CD4-positive, alpha-beta T cell treated with Interleukin-15 for 4 hours (primary cell): ENCODE data around the gene QRICH2.
"Not testable (repeated sequence)": the region's sequence is repeated elsewhere in the genome, so short reads cannot be mapped to it uniquely, and the experiment has no call there.

Experiments used
- DNase-seq: peaks from one replicate; pipeline ENCODE4 v3.0.0-alpha.2; 2020; ENCODE audit warnings: low spot score

Gene QRICH2

DNA sequence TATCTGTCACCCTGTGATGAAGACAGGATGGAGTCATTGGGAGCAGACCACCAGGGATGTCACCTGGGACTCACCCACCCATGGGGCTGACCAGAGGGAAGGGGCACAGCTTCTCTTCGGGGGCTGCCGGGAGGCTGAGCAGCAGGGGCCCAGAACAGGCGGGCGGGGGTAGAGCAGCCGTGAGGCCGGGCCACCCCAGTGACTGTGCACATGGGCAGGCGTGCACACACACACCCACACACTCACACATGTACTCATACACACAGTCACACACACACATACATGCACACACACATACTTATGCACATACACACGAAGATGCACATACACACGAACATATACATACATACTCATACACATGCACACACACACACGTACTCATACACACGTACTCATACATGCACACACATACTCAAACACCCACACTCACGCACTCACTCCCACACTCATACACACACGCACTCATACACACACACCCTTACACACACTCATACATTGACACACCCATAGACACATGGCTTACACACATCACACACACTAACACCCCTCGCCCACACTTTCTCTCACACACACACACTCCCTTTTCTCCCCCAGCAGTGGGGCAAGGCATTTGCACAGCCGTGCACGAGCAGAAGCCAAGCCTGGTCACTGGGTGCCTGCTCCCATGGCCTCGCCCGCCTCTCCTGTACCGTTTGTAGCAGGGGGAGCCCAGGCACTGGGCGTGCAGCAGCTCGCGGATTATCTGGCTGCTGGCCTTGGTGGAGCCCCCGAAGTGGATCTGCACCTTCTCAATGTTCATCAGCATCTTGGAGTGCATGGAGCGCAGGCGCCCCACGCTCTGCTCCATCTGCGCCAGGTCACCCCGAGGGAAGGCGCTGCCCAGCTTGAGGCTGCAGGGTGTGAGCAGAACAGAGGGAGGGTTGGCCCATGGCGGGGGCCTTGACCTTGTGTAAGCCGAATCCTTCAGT is 30.5 kb downstream of the QRICH2 start:
- no peak for DNase-seq

DNA sequence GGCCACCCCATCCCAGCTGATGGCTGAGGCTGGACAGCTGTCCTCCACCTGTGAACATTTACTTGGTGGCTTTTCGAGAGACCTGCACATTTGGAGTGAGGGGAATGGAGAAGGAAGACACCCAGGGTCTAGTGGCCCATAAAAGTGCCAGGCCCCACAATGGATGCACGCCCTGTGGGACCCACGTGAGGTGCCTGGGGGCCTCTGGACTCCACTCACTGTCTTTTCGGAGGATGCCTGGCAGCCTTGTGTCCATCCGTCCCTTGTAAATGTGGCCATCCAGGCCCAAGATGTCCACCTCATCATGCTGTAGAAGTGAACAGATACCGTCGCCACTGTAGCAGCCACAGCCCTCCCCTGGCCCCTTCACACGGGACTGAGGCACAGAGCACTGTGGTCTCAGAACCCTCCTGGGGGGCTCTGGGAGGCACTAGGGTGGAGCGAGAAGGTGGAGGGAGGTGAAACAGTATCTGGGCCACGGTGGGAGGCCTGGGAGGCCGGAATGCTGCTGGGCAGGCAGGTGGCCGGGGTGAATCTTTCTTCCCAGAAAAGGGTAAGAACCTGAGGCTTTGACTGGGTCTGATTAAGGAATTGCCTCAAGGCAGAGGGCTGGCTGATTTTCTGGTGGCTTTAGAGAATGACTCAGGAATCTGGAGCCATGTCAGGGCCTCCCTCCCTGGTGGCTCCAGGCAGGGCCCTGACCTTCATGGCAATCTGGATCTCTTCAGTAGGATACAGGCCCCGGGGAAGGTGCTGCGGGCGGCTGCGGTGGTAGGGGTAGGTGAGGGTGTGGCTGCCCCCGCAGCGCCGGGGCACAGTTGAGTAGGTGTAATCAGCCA is 31.4 kb downstream of the QRICH2 start:
- no peak for DNase-seq

DNA sequence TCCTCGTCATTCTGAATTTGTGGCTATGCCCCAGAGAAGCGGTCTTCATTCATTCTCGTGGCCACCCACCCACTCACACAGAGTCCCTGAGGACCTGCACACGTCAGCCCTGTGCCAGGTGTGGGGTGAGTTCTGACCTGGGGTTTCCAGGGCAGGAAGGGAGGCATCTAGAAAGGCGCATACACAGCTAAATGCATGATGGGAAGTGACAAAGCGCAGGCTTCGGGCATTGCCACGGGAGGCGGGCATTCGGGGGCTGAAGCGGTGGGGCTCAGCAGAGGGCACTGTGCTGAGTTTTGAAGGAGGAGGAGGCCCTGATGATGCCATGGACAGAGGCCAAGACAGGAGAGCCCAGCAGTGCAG is 32.0 kb downstream of the QRICH2 start:
- DNase-seq: no peak

DNA sequence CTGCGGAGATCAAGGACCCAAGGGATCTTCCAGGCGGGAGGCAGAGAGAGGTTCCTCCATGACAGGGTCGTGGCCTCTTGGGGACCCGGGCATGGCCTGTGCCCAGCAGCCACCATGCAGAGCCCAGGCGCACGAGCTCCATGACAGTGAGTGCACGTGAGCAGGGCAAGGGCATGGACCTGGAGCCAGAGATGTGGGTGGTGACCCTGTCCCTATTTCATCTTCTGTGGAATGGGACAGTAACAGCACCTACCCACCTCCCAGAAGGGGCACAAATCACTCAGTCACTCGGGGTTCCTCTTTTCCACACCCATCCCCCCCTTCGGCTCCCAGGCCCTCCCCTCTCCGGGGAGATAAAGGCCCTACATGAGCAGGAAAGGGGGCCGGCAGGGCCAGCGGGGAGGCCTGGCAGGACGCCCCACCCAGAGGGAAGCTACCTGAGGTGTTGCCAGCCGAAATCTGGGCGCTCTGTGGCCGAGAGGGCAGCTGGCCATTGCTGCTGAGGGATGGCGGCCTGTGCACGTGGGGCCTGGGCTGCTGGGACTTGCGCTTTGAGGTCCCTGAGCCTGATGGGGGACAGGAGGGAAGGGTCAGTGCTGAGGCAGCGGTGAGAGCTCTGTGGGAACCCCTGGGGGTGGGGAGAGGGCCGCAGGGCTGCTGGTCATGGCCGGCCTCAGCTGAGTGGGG is 32.6 kb downstream of the QRICH2 start:
- DNase-seq: no peak

DNA sequence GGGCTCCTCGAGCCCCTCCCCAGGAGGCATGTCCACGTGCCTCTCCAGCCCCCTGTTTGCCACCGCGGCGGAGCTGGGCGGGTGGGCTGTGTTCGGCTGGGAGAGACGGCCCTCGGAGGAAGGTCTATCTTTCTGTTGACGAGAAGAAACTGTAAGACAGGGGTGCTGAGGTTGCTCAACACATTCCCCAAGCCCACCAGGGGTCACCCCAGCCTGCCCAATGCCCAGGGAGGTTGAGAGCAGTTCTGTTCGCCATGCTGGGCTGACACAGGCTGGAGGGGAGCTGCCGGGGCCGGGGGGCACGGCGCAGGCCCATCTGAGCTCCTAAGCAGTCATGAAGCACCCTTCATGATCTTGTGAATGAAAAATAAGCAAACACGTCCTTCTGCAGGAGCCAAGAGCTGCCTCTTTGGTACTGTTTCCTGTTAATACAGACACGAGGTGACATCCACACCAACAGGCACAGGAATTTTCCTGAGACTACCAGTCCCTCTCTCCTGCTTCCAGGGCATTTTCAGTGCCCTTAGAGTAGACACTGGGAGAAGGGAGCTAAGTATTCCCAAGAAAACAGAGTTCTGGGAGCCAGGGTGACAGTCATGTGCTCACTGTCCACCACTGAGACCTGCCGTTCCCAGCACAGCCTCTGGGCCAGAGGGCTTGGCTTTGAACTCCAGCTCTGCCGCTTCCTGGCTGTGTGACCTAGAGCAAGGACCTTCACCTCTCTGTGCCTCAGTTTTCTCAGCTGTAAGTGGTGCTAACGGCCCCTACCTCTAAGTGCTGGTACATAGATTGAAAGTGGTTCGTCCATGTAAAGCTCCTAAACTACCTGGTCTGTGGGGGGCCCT is 33.7 kb downstream of the QRICH2 start:
- no peak for DNase-seq

DNA sequence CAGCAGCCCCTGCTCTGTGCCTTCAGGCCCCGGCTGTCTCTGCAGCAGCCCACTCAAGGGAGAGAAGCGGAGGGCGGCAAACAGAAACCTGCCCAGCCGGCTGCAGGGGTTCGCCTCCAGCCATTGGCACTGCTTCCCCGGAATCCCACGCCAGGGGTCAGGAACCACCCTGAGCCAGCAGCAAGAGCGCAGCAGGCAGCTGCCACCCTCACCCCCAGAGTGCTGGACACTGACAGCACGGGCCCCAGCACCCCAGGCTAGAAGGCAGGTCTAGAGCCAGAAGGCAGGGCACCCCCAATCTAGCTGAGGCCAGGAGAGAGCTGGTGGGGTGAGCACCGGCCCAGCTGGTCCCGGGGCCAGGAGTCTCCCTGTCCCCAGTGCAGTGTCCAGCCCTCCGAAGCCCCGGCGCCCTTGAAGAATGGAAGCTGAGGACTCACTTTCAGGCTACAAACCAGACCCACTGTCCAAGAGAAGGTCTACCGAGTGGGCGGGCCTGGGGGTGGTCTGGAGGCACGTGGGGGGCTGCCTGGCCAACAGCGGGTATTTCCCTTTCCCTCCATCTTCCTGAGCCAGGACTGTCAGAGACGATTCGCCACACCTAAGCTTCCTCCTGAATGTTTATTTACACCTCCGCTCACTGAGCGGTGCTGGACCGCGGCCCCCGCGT is 34.5 kb downstream of the QRICH2 start:
- DNase-seq: no peak

DNA sequence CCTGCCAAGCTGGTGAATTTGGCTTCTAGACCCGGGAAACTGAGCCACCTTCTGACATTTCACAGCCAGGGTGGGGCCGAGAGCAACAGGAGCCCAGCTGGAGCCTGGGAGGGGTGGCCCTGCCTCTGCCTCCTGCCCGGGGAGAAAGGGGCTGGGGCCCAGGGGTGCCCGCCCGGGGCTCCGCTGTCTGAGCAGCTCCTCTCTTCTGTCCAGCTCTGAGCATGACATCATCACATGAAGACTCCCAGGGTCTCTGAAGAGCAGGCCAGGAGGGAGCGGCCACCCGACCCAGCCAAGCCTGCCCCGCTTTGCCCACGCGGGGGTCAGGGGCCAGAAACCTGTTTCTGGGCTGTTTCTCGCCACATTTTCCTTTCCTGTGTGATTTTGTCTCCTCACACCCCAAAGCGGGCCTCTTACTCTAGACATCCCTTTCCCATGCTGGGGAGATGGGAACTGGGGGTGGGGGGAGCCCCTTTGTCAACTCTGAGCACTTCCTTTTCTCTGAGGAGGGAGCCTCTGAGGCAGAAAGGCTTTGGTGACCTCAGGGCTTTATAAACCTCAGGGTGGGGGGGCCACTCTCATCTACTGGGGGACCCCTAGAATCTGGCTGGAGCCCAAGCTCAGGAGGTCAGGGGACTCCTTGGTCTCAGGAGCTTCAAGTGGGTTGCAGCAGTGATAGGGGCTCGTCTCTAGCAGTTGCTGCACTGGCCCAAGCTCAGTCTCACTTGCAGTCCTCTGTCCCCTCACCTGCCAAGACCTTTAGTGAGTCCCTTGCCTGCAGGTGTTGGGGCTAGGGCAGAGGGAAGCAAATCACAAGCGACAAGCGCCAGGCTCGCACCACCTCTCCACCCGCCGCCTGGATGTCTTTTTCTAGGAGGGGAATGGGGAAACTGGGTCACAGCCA is 35.3 kb downstream of the QRICH2 start:
- DNase-seq: no peak

DNA sequence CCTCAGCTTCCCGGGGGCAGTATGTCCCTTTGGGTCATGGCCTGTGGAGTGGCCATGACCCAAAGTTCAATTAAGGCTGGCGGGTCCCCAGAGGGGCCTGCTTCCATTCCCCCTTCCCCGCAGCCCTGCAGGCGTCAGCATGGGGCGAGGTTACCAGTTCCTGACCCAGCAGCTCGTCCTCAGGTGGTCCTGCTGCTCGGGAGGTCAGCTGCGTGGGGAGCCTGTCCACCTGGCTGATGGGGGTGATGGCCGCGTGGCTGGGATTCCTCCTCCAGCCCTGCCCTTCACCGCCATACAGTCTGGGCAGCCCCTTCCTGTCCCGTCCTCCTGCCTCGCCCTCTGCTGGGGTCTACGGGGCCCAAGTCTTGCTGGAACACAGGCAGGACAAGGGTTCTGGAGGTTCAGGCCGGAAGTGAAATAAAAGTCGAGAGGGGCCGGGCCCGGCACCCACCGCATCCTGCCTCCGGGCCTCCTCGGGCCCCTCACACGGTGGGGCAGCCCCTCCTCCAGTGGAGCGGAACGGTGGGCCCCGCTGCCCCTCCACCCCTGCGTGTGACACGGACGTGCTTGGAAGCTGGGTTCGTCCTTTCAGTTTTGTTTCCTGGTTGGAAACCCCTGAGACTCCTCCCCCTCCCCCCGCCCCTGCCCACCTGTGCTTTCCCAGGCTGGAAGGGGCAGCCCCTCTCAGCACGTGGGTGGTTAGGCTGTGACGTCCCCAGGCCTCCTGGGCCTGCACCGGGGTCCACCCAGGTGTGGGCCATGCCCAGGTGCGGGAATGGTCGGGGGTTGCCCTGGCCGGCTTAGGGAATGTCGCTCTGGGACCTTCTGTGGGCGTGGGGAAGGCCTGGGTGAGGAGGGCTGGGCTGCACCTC is 36.2 kb downstream of the QRICH2 start:
- peak; percentile 46 for DNase-seq

DNA sequence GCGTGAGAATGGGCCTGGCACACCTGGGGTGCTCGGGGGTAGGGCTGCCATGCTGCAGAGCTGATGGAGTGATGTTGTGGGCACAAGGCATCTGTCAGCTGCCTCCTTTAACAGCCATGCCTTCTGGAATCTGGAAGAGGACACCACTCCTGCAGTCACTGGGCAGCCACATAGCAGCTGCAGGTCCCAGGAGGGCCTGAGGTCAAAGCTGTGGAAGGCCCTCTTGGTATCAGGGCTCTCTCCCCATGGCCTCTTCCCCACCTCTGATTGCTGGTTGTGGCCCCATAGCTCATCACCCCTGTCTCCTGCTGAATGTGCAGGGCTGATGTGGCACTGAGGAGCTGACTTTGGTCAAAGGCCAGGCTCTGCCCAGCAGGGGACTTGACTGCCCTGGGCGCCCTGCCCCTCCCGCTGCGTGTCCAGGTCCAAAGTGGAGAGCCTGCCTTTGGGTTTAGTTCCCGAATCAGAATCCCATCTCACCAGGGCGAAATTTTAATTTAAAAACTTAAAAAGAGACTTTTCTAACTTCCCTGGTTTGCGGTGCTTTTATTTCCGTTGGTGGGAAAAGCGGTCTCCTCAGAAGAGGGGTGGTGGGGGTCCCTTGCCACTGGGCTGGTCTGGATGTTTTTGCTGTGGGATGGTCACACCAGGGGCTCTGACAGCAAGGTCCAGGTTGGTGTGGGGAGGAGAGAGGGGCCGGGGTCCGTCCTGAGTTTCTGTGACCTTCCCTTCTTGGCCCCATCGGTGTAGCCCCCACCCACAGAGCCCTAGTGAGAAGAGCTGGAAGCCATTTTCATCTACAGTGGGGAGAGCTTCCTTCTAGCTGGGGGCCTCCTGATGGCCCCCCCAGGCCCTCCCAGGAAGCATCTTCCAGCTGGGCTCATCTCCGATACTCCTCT is 37.1 kb downstream of the QRICH2 start:
- DNase-seq: no peak

DNA sequence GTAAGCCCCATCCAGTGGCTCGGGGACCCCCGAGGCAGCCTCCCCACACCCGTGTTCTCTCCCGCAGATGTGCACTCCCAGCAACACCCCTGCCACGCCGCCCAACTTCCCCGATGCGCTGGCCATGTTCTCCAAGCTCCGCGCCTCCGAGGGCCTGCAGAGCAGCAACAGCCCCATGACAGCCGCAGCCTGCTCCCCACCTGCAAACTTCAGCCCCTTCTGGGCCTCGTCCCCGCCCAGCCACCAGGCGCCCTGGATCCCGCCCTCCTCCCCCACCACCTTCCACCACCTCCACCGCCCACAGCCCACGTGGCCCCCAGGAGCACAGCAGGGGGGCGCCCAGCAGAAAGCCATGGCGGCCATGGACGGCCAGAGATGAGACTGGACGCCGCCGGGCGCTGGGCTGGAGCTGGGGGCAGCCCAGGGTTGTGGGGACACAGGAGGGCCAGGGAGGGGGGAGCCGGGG is 37.9 kb downstream of the QRICH2 start:
- DNase-seq: no peak

DNA sequence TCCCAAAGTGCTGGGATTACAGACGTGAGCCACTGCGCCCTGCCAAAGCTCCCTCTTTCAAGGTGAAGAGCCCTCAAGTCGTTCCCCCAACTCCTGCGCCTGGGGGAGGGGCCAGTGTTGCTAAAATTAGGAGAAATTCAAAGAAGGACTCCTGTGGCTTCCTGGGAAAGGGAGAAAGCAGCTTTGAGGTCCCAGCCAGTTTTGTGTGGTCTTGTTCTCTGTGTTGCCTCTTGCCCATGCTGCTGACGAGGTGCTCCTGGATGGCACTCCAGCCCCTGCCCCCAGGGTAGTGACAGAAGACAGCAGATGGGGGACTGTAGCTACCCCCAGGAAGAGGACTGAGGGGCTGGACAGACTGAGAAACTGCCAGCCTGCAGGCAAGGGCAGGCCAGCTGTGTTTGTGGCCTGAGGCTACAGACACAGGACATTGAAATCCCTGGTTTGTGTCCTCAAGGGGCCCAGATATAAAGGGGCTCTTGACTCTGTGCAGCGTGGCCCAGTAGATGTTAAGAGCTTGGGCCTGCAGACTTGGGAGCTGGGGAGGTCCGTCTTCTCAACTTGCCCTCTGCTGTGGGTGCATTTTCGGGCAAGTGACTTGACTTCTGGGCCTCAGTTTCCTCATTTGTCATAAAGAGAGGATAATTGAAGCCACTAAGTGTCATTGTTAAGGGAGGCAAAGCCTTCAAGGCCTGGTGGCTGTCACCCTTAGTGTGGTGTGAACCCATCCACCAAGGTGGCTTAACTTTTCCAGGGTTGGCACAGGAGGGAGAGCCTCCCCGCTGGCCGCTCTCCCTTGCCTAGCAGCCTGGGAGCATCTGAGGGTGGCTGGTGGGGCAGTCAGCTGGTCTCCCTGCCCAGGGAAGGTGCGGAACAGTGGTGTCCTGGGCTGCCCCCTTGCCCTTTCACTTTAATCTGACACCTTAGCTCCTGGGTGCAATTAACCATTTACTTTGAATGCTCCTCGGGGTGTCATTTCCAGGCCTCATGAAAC is 38.8 kb downstream of the QRICH2 start:
- DNase-seq: no peak

DNA sequence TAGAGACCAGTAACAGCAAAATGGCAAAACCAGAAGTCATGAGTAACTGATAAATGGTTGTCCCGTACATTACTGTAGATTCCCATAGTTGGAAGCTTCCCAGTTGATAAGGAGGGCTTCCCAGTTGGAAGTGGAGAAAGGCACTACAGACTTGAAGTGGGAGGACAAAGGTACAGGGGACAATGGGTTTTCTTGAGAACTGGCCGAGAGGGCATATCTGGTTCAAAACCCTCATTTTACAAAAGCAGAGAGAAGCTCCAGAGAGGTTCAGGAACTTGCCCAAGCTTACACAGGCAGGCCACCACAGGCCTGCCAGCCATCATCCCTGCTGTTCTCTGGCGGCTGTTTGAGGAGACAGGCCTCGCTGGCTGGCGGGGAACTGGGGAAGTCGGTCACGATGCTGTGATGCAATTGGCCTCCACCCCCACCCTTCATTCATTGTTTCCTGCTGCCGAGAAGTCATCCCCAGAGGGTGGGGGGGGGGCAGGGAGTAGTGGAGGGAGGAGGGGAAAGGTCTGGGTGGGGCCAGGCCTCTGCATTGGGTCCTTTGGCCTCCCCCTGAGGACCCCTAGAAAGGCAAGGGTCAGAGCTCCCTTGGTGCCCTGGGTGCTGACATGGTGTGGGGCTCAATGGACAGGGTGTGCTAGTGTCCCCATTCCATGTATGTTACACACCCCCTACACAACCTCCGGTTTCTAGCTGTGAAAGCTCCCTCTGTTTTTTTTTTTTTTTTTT is 39.9 kb downstream of the QRICH2 start:
- peak; percentile 62 for DNase-seq

DNA sequence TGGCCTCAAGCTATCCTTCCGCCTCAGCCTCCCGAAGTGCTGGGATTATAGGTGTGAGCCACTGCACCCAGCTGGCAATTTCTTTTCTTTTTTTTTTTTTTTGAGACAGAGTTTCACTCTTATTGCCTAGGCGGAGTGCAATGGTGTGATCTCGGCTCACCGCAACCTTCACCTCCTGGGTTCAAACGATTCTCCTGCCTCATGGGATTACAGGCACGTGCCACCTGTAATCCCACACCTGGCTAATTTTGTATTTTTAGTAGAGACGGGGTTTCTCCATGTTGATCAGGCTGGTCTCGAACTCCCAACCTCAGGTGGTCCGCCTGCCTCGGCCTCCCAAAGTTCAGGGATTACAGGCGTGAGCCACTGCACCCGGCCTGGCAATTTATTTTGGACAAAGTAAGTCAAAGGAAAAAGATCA is 40.5 kb downstream of the QRICH2 start:
- not testable (repeated sequence) for DNase-seq

DNA sequence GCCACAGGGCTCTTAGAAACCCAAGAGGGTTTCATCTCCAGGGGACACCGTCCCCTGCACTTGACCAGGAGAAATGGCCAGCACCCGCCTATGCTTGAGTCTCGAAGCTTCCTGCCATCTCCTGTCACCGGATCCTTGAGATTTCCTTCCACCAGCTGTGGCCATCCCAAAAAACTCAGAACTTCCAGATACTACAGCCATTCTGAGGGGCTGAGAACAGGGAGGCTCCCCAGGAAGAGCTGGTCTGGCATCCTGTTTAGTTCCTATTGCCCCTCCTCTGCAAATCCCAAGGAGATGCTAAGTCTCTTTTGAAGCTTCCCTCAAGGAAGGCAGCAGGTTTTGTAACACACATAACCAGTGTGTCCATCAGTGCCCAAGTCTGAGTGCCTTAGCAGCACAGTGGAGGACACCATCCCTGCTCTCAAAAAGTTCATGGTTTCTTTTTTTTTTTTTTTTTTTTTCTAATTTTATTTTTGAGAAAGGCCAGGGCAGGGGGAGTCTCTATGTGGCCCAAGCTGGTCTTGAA is 41.0 kb downstream of the QRICH2 start:
- no peak for DNase-seq

DNA sequence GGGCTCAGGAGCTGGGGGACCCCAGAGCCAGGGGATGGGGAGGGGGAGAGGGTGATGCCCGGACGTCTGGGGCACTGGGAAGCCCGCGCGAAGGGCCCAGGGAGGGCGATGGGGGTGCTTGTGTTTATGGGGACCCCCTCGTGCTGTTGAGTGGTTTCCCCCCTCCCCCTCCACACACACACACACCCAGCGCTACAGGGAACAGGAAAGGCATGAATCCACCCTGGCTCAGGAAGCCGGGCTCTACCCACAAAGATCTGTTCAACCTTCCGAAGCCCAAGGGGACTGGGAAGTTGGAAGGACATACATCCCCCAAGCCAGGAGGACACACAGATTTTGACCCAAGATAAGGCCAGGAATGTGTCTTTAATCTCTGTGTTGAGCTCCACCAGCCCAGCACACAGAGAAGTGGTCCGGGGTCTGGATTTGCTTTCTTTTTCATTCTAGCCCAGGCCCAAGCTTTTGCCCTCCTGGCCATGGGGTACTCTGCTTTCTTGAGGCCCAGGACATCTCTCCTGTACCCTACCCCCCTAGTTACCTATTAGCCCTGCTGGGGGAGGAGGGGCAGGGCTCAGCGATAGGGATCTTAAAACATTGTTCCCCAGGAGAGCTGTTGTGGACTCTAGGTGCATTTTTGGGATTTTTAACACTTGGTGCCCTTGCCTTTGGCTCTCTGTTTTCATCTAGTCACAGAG is 41.7 kb downstream of the QRICH2 start:
- DNase-seq: no peak
